NCI-H510A (cell line): Measurements from ENCODE around the gene MED23.

ENCODE experiments used
- DNase-seq: peaks from one replicate; lab custom pipeline; 2025; lab: John Stamatoyannopoulos, UW

Gene MED23

GRCh38 chr6:131627724-131628682 is at the start of gene MED23:
MED23 (minus strand) TSS chr6:131628242; CDS start chr6:131628049, 193 bp downstream.
- peak; percentile 77 for DNase-seq

- no peak for DNase-seq
Measured at GRCh38 chr6:131673184-131673583, 45.1 kb upstream of the MED23 start.

GRCh38 chr6:131669891-131670290 is 41.8 kb upstream of the MED23 start:
- no peak for DNase-seq

GRCh38 chr6:131663578-131664165 is 35.6 kb upstream of the MED23 start:
- DNase-seq, result no peak

- DNase-seq, result no peak
Measured at GRCh38 chr6:131660195-131660594, 32.2 kb upstream of the MED23 start.

GRCh38 chr6:131658287-131658686 is 30.2 kb upstream of the MED23 start:
- no peak for DNase-seq

GRCh38 chr6:131657630-131658111 is 29.6 kb upstream of the MED23 start:
- DNase-seq, result no peak

GRCh38 chr6:131657222-131657621 is 29.2 kb upstream of the MED23 start:
- no peak for DNase-seq

- no peak for DNase-seq
Measured at GRCh38 chr6:131656667-131657066, 28.6 kb upstream of the MED23 start.

GRCh38 chr6:131655951-131656350 is 27.9 kb upstream of the MED23 start:
- DNase-seq, result no peak

GRCh38 chr6:131655387-131655786 is 27.3 kb upstream of the MED23 start:
- DNase-seq, result no peak

- no peak for DNase-seq
Measured at GRCh38 chr6:131654326-131654725, 26.3 kb upstream of the MED23 start.

- DNase-seq, result peak; percentile 8
Measured at GRCh38 chr6:131652472-131652871, 24.4 kb upstream of the MED23 start.

- DNase-seq, result no peak
Measured at GRCh38 chr6:131651782-131652181, 23.7 kb upstream of the MED23 start.

- no peak for DNase-seq
Measured at GRCh38 chr6:131646249-131646670, 18.2 kb upstream of the MED23 start.

- no peak for DNase-seq
Measured at GRCh38 chr6:131645846-131646245, 17.8 kb upstream of the MED23 start.

GRCh38 chr6:131644921-131645320 is 16.9 kb upstream of the MED23 start:
- DNase-seq, result no peak

- no peak for DNase-seq
Measured at GRCh38 chr6:131643855-131644460, 15.9 kb upstream of the MED23 start.

GRCh38 chr6:131642987-131643611 is 15.1 kb upstream of the MED23 start:
- DNase-seq, result no peak

- DNase-seq, result no peak
Measured at GRCh38 chr6:131642565-131642964, 14.5 kb upstream of the MED23 start.

- no peak for DNase-seq
Measured at GRCh38 chr6:131641554-131641953, 13.5 kb upstream of the MED23 start.

GRCh38 chr6:131640576-131640975 is 12.5 kb upstream of the MED23 start:
- DNase-seq, result no peak
